GM12878 (cell line): Measurements from ENCODE around the gene RPS3.

Experiments used
- CBX5 ChIP-seq: sonication (generic); IDR thresholded peaks from 2 replicates; pipeline ENCODE4 v1.6.1; 2016; ENCODE audit warnings: low read depth, moderate library complexity, mild to moderate bottlenecking, inconsistent platforms
- EGR1 ChIP-seq, 2 experiments: IDR thresholded peaks; 1 replicate in 1 of 2; 2 replicates in 1 of 2; pipeline ENCODE4 v1.6.1; 2011 to 2012; ENCODE audit warnings: low read depth in 2 of 2, low read length in 2 of 2, borderline replicate concordance in 1 of 2, mild to moderate bottlenecking in 1 of 2, moderate library complexity in 1 of 2
- FOS ChIP-seq: IDR thresholded peaks from 3 replicates; pipeline ENCODE4 v1.6.1; 2011; ENCODE audit warnings: borderline replicate concordance; ENCODE audit not compliant: insufficient read length; ENCODE audit errors: extremely low read depth
- STAT1 ChIP-seq: fragments of 450-650 bp; conservative IDR thresholded peaks from 2 replicates; pipeline ENCODE4 v1.6.1; 2014; ENCODE audit warnings: antibody characterized with exemption, mild to moderate bottlenecking

GRCh38 chr11:75380245-75380644, 19.1 kb upstream of the RPS3 start:
- no peak for TF ChIP-seq EGR1 (IDR thresholded peaks at IDR 0.05; ENCODE audit: borderline replicate concordance in 1 of 2, low read depth in 2 of 2, low read length in 2 of 2)
- TF ChIP-seq STAT1: no peak
- no peak for TF ChIP-seq FOS
- TF ChIP-seq CBX5: no peak
